ENCODE data around the gene C5orf15.
A peak's percentile ranks its signal among the peaks of the same experiment; 100 is the strongest.

C5orf15 gene

DNA sequence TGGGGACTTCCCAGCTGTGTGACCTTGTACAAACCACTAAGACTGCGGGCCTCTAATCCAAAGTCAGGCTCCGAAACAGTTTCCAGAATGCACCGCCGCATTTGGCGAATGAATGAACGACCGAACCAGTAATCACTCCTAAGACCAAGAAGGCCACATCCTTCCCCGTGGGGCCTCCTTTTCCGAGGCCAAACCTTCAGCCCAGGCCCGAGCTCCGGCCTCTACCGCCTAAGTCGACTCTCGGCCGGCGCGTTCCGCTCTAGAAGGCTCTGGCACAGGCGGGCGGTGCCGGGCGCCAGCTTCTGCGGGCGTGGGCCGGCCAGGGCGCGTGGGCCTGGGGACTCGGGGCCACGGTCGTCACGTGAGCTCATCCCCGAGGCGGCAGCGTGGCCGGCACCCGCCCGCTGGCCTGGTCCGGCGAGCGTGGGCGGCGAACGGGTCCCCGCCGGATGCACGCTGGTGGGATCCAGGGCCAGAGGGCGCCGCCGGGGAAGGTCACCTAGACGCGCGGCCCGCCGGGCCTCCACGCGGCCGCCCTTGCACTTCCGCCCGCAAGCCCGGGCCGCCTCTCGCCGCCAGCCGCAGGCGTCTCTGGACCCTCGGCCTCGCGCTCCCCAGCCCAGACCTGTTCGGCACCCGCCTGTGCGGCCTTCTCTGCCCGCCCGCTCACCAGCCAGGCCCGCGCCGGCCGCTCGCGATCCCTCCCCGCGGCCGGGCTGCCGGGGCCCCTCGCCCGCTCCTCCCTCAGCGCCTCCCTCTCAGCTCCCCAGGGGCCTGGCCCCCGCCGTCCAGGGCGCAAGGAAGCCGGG, 35.6 kb upstream of the C5orf15 start:
- peak overlapping the region; percentile 76 for H3K4me3 ChIP-seq (ENCODE audit: low read depth, low read length)
- DNase-seq (ENCODE audit: low read depth), result no peak
- TF ChIP-seq, protein P1, sequence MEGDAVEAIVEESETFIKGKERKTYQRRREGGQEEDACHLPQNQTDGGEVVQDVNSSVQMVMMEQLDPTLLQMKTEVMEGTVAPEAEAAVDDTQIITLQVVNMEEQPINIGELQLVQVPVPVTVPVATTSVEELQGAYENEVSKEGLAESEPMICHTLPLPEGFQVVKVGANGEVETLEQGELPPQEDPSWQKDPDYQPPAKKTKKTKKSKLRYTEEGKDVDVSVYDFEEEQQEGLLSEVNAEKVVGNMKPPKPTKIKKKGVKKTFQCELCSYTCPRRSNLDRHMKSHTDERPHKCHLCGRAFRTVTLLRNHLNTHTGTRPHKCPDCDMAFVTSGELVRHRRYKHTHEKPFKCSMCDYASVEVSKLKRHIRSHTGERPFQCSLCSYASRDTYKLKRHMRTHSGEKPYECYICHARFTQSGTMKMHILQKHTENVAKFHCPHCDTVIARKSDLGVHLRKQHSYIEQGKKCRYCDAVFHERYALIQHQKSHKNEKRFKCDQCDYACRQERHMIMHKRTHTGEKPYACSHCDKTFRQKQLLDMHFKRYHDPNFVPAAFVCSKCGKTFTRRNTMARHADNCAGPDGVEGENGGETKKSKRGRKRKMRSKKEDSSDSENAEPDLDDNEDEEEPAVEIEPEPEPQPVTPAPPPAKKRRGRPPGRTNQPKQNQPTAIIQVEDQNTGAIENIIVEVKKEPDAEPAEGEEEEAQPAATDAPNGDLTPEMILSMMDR (IDR thresholded peaks at IDR 0.05; ENCODE audit: control insufficient read depth, extremely low read depth, insufficient read depth), result no peak

DNA sequence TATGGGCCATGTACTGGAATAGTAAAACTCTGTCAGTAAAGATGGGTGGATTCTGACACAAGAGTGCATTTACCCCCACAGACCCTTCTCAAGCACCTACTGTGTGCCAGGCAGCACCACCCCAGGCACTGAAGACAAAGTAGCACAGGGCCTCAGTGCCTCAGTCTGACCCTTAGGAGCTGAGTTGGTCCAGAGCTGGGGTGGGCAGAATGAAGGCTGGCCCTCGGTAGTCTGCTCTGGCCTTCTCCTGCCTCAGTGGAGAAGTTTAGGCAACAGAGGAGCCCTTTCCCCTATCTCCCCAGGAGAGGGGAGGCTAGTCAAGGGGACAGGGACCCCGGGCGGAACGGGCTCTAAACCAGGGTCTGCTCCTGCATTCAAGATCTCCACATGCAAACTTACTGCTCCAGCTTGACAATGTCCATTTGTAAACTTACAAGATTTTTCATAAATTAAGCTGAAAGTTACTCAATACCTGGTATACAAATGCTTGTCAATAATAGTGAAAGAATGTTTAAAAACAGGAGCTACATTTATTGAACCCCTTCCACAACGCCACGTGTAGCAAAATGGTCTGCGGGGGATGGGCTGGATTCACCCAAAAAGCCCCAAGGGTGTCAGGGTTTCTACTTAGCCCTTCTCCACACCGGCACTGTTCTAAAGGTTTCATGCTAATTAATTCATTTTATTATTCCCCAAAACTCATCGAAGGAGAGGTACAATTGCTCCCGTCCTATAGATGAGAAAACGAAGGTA, 34.8 kb upstream of the C5orf15 start:
- TF ChIP-seq, protein P1 (IDR thresholded peaks at IDR 0.05; ENCODE audit: control insufficient read depth, extremely low read depth, insufficient read depth), result no peak
- peak overlapping the region; percentile 76 for H3K4me3 ChIP-seq (ENCODE audit: low read depth, low read length)
- DNase-seq (ENCODE audit: low read depth), result no peak

DNA sequence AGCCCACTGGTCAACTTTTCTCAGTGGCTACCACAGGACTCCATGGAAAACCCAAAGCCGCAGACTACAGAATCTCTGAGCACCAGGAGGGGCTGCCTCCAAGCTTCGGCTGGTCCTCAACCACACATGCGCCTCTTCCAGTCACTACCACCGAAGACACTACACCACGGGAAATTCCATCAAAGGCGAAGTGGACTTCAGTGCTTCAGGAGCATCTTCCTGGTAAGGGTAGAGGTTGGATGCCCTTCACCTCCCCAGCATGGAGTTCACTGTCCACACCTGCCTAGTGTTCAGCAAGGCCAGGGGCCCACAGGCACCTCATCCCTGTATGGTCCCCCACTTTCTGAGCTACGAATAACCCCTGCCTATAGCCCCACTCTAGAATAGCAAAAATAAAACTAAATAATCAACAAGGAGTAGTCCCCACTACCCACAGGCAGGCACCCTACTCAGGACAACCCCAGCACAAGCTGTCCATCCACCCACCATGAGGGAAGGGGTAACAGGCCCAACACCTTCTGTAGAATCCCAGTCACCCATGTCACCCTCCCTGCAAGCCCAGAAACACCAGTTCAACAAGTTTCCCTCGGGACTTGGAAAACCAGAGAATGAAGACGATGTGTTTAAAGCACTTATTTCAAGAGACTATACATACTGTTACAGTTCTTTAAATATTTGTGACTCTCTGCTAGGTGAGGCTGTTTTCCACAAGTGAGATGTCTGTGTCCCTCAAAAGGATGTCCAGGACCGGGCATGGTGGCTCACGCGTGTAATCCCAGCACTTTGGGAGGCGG, 33.7 kb upstream of the C5orf15 start:
- no peak for DNase-seq (ENCODE audit: low read depth)
- H3K4me3 ChIP-seq (ENCODE audit: low read depth, low read length), result peak overlapping the region; percentile 76
- TF ChIP-seq, protein P1 (IDR thresholded peaks at IDR 0.05; ENCODE audit: control insufficient read depth, extremely low read depth, insufficient read depth), result no peak

DNA sequence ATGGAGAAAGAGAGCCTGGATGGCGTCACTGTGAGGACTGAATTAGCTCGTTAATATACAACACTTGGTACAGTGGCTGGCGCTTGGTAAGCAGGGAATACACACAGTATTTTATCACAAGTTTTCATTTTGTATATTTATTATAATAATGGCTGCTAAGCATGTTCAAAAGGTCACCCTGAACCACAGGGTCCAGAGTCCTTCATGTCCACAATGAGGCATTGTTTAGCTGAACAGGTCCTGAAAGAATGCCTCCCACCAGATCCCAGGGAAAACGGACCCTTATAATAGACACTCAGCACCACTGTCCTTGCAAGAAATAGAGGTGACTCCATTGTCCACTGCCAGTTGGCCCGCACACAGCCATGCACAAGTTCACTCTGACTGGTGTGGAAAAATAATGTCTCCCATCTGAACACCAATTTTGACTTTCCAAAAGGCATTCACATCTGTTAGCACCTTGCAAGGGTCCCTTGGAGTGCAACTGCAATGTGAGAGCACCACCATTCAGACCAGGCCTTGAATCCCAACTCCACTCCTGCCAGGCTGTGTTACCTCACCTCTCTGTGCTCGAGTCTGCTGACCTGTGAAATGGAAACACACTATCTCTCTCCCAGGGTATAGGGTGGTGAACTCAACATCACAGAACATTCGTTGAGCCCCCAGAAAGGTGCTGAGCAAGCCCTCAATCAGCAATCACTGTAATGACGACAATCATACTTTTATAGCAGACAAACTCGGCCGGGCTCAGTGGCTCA, 32.5 kb upstream of the C5orf15 start:
- TF ChIP-seq, protein P1 (IDR thresholded peaks at IDR 0.05; ENCODE audit: control insufficient read depth, extremely low read depth, insufficient read depth), result no peak
- no peak overlapping the region for H3K4me3 ChIP-seq (ENCODE audit: low read depth, low read length)
- no peak for DNase-seq (ENCODE audit: low read depth)

DNA sequence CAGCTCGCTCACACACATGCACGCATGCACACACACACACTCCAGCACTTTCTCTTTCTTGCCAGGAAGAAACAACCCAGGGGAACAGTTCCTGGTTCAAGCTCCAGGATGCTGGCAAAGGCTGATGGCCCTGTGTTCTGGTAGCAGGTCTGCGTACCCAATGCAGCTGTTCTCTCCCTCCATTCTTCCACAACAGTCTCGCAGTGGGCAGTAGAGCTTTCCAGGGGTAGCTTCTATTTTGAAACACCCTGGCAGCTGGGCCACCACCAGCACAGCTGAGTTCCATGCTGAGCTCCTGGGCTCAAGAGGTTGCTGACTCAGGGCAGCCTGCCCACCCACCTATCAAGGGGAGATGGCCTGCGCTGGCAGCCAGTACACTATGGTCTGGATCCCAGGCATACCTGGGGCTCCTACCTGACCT, 31.7 kb upstream of the C5orf15 start:
- H3K4me3 ChIP-seq (ENCODE audit: low read depth, low read length), result no peak overlapping the region
- TF ChIP-seq, protein P1 (IDR thresholded peaks at IDR 0.05; ENCODE audit: control insufficient read depth, extremely low read depth, insufficient read depth), result no peak
- no peak for DNase-seq (ENCODE audit: low read depth)

DNA sequence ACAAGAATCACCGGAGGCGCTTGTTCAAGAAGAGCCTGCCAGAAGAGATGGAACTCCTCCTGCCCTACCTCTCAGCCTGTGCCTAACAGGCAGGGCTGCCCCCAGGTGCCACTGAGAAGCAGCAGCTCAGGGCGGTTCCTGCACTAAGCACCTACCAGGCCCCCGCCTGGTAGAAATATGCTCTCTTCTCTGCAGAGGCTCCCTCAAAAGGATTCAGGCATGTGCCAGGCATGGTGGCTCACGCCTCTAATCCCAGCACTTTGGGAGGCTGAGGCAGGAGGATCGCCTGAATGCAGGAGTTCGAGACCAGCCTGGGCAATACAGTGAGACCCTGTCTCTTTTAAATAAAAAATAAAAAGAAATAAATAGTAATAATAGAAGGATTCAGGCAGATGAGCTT, 30.4 kb upstream of the C5orf15 start:
- DNase-seq (ENCODE audit: low read depth), result no peak
- TF ChIP-seq, protein P1 (IDR thresholded peaks at IDR 0.05; ENCODE audit: control insufficient read depth, extremely low read depth, insufficient read depth), result no peak
- H3K4me3 ChIP-seq (ENCODE audit: low read depth, low read length), result no peak overlapping the region
